Measurements from ENCODE around the gene BOK. TPM values are rescaled to one million over a fixed set of nuclear protein-coding genes. Genes with fewer than 3 reads are reported as not detected.
A peak's percentile ranks its signal among the peaks of the same experiment; 100 is the strongest.

Gene BOK
- total and polyA plus RNA-seq, 2 of the 13 experiments (the other 11 are each of a cell fraction or from before 2014, with no cell fraction given) = 35.5 to 39.2 TPM

GRCh38 chr2:241551998-241552737 lies 6.4 kb upstream of the BOK start (continued):
- TF ChIP-seq HNF1A (IDR thresholded peaks at IDR 0.05; ENCODE audit: low read depth) = no peak
- 0 out of 2 replicates have a peak, but pooled peaks have one; percentile 6 for TF ChIP-seq HNF1A (CRISPR knock-in tag; IDR thresholded peaks at IDR 0.05; ENCODE audit: borderline replicate concordance)
- TF ChIP-seq ELF4 (CRISPR knock-in tag; IDR thresholded peaks at IDR 0.05; ENCODE audit: borderline replicate concordance) = 0 out of 2 replicates have a peak, but pooled peaks have one; percentile 50
- peak; percentile 77 for TF ChIP-seq ZNF18 (CRISPR knock-in tag; IDR thresholded peaks at IDR 0.05; ENCODE audit: insufficient replicate concordance)
- 0 out of 2 replicates have a peak, but pooled peaks have one; percentile 17 for TF ChIP-seq GZF1 (CRISPR knock-in tag; IDR thresholded peaks at IDR 0.05)
- TF ChIP-seq MEIS2 (CRISPR knock-in tag; IDR thresholded peaks at IDR 0.05) = 0 out of 2 replicates have a peak, but pooled peaks have one; percentile 47
- 0 out of 2 replicates have a peak, but pooled peaks have one; percentile 64 for TF ChIP-seq THAP8 (CRISPR knock-in tag; IDR thresholded peaks at IDR 0.05; ENCODE audit: borderline replicate concordance)
- 0 out of 2 replicates have a peak, but pooled peaks have one; percentile 62 for TF ChIP-seq LBX2 (CRISPR knock-in tag; IDR thresholded peaks at IDR 0.05; ENCODE audit: borderline replicate concordance)
- no peak for TF ChIP-seq ZNF720 (CRISPR knock-in tag; IDR thresholded peaks at IDR 0.05)
- no peak for TF ChIP-seq DMTF1 (CRISPR knock-in tag; IDR thresholded peaks at IDR 0.05)
- TF ChIP-seq ZBTB7A (CRISPR knock-in tag; IDR thresholded peaks at IDR 0.05) = no peak
- peak in 1 of 2 experiments; percentile 36; a peak in 2 of 4 replicates for TF ChIP-seq HMGXB4 (CRISPR knock-in tag; IDR thresholded peaks at IDR 0.05; ENCODE audit: borderline replicate concordance in 1 of 2, low read depth in 1 of 2)
- peak; percentile 65; the same call in 1 of the 2 replicates for TF ChIP-seq HNF1B (CRISPR knock-in tag; IDR thresholded peaks at IDR 0.05)
